ACC112 (cell line): ENCODE results near the gene MACROD2.
"Not testable (repeated sequence)": the region's sequence is repeated elsewhere in the genome, so short reads cannot be mapped to it uniquely, and the experiment has no call there.

Experiments used
- H2AFZ ChIP-seq: fragments of 200-600 bp; sonication (generic); one replicate; pipeline ENCODE4 v1.6.0; 2017; ENCODE audit warnings: antibody characterized with exemption, low read length; ENCODE audit not compliant: unreplicated experiment
- H3K27ac ChIP-seq: fragments of 200-600 bp; sonication (generic); 2 replicates; pipeline ENCODE4 v1.5.1; 2014; ENCODE audit warnings: low read depth, mild to moderate bottlenecking, antibody characterized with exemption, low read length, moderate library complexity
- H3K27me3 ChIP-seq: fragments of 200-600 bp; sonication (generic); 2 replicates; pipeline ENCODE4 v1.6.1; 2014; ENCODE audit warnings: mild to moderate bottlenecking, antibody characterized with exemption, low read length, moderate library complexity, mixed read lengths; ENCODE audit not compliant: insufficient read depth
- H3K36me3 ChIP-seq: fragments of 200-600 bp; sonication (generic); 2 replicates; pipeline ENCODE4 v1.6.1; 2016; ENCODE audit warnings: mild to moderate bottlenecking, antibody characterized with exemption, low read length, moderate library complexity, mixed read lengths; ENCODE audit not compliant: insufficient read depth
- H3K4me1 ChIP-seq: fragments of 200-600 bp; sonication (generic); one replicate; pipeline ENCODE4 v1.6.1; 2016; ENCODE audit warnings: low read length, mixed read lengths; ENCODE audit not compliant: insufficient read depth, unreplicated experiment, control insufficient read depth
- H3K4me3 ChIP-seq: fragments of 200-600 bp; sonication (generic); 2 replicates; pipeline ENCODE4 v1.5.1; 2014; ENCODE audit warnings: mild to moderate bottlenecking, low read depth, low read length
- H3K79me2 ChIP-seq: fragments of 200-600 bp; sonication (generic); one replicate; pipeline ENCODE4 v1.6.0; 2016; ENCODE audit warnings: low read length; ENCODE audit not compliant: control insufficient read depth, unreplicated experiment, insufficient read depth

Gene MACROD2

DNA sequence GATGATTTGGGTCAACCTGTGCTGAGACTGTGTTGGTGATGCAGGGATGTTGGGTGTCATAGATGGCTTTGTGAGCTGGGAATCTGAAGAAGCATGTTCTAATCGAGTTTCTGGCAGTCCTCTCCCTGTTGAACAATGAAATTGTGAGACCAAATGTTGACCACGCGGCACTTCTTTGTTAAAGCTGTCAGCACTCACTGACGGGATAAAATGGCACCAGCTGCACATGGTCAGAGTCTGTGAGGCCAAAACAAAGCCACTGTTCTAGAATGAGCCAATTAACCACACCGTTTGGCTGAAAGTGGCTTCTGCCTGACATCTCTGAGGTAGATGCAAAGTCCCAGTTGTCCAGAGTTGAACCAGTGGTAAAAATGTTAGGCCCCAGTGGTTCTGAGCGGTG, 2015.7 kb downstream of the MACROD2 start:
- Histone ChIP-seq H3K36me3 (no peaks in the 10 kb centered on the region), H3K4me3 (no peak overlapping the region), H3K79me2 (no peaks in the 10 kb centered on the region), H3K27ac (no peak overlapping the region), H3K4me1 (no peaks in the 10 kb centered on the region), H3K27me3 (no peaks in the 10 kb centered on the region), H2AFZ (no peak overlapping the region)

DNA sequence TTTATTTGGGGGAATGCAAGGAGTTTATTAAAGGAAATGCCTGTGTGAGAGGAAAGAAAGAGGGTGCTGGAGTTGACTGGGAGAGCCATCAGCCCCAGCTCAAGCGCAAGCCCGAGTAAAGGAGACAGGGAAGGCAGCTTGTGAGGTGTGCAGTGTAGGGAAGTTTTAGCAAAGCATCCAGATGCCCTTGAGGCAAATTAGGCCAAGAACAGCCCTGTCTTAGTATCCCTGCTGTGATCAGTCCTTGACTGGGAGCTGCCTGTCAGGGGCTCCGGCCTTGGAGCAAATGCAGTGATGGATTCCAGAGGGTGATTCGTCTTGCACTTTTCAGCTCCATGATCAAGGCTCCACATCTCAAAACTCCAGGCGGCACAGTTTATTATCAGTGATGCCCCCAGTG, 2016.2 kb downstream of the MACROD2 start:
- H3K36me3 ChIP-seq = no peaks in the 10 kb centered on the region
- H2AFZ ChIP-seq = no peak overlapping the region
- no peaks in the 10 kb centered on the region for H3K79me2 ChIP-seq
- no peak overlapping the region for H3K4me3 ChIP-seq
- no peak overlapping the region for H3K27ac ChIP-seq
- no peaks in the 10 kb centered on the region for H3K4me1 ChIP-seq
- no peaks in the 10 kb centered on the region for H3K27me3 ChIP-seq

DNA sequence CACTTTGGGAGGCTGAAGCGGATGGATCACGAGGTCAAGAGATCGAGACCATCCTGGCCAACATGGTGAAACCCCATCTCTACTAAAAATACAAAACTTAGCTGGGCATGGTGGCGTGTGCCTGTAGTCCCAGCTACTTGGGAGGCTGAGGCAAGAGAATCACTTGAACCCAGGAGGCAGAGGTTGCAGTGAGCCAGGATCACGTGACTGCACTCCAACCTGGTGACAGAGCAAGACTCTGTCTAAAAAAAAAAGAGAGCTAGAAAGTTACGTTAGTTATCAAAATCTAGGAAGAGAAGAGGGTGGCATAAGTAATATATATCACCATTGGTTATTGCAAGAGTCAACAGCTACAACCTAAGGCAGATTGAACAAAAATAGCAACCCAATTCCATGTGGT, 2017.6 kb downstream of the MACROD2 start:
- H3K27ac ChIP-seq, H3K4me1 ChIP-seq, H3K79me2 ChIP-seq, H3K27me3 ChIP-seq, H3K36me3 ChIP-seq, H3K4me3 ChIP-seq, H2AFZ ChIP-seq: not testable (repeated sequence)

DNA sequence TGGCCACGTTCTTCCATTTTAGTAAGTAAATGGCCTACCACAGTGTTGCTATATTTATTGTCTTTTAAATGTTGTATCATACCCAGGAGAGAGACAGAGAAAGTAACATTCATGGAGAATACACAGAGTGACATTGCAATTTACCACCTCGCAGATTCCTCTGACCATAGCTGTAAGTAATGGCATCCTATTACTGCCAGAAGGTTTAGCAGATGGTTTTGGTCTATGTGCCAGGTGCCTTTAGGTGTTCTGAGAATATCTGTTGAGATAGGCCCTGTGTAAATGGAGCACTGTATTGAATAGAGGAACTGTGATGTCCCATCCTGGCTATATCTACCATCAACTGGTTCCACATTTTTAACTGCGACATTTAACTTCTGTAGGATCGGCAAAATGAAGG, 2018.3 kb downstream of the MACROD2 start:
- Histone ChIP-seq H3K27me3 (no peaks in the 10 kb centered on the region), H3K4me3 (no peak overlapping the region), H3K79me2 (no peaks in the 10 kb centered on the region), H3K4me1 (no peaks in the 10 kb centered on the region), H3K36me3 (no peaks in the 10 kb centered on the region), H2AFZ (no peak overlapping the region), H3K27ac (no peak overlapping the region)

DNA sequence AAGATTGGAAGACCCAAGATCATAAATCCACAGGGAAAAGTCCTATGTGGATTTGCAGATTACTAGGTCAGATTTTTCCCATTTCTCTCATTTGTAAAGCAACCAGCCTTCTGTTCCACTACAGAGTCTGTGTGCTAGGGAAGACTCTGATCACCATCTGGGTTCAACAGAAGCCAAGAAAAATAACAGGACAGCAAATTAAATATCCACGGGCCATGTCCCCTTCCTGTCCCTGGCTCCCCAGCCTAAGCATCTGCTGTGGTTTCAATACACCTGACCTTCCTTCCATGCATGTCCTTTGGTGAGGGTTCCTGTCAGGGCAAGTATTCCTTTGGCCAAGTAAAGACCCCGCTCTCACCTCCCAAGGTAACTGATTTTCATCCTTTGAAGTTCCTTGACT, 2019.1 kb downstream of the MACROD2 start:
- Histone ChIP-seq H2AFZ (no peak overlapping the region), H3K79me2 (no peaks in the 10 kb centered on the region), H3K27me3 (no peaks in the 10 kb centered on the region), H3K27ac (no peak overlapping the region), H3K36me3 (no peaks in the 10 kb centered on the region), H3K4me3 (no peak overlapping the region), H3K4me1 (no peaks in the 10 kb centered on the region)

DNA sequence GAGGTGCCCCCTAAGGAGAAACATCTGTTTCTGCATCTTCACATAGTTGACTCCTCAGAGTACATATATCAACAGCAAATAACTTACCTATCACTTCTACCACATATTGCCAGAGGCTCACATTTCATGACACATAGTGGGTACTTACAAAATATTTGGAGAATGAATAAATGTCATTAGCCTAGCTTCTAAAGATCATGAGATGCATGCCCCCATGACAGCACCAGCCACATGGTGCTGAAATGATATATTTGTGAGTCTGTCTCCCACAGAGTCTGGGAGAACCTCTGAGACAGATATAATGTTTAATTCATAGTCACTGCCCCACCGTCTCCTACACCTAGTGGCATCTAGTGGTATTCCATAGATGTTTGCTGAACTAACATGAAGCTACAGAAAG, 2022.3 kb downstream of the MACROD2 start:
- Histone ChIP-seq H3K27me3 (no peaks in the 10 kb centered on the region), H3K4me1 (no peaks in the 10 kb centered on the region), H3K36me3 (no peaks in the 10 kb centered on the region), H3K4me3 (no peak overlapping the region), H3K79me2 (no peaks in the 10 kb centered on the region), H3K27ac (no peak overlapping the region), H2AFZ (no peak overlapping the region)

DNA sequence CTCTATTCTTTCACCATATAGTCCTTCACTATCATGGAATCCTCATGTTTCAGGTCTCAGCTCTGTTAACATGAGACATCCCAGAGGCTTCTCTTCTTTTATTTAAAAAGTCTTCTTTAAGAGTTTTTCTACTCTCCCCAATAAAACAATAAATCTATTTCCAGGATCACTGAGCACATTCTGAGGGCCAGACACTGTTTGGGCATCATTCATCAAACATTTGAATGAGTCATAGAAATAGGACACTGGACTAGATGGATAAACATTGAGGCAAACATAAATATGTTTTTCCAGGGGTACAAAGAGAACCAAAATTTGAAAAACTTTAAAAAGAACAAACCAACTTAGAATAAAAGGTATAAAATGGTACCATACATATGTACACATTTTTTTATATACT, 2023.6 kb downstream of the MACROD2 start:
- Histone ChIP-seq H3K27me3 (no peaks in the 10 kb centered on the region), H3K36me3 (no peaks in the 10 kb centered on the region), H3K4me1 (no peaks in the 10 kb centered on the region), H3K27ac (no peak overlapping the region), H3K4me3 (no peak overlapping the region), H3K79me2 (no peaks in the 10 kb centered on the region), H2AFZ (no peak overlapping the region)

DNA sequence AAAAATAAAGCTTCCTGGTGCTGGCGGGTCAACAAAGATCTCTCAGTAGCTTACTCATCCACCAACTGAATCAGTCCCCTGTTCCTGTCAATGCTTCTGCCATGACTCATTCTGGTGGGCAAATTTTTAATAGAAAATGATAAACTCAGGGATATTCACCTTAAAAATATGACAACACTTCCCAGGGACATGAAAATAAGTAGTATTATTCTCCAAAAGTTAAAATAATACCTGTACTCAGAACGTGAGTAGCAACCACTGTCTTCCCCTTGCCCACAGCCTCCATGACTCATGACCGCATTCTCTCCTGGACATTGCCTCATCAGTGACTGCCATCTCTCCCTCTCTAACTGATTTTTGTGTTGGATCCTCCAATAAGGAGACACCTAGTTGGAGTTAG, 2025.7 kb downstream of the MACROD2 start:
- H3K4me1 ChIP-seq = no peaks in the 10 kb centered on the region
- no peak overlapping the region for H3K27ac ChIP-seq
- H3K79me2 ChIP-seq = no peaks in the 10 kb centered on the region
- no peaks in the 10 kb centered on the region for H3K27me3 ChIP-seq
- no peak overlapping the region for H3K4me3 ChIP-seq
- no peaks in the 10 kb centered on the region for H3K36me3 ChIP-seq
- no peak overlapping the region for H2AFZ ChIP-seq

DNA sequence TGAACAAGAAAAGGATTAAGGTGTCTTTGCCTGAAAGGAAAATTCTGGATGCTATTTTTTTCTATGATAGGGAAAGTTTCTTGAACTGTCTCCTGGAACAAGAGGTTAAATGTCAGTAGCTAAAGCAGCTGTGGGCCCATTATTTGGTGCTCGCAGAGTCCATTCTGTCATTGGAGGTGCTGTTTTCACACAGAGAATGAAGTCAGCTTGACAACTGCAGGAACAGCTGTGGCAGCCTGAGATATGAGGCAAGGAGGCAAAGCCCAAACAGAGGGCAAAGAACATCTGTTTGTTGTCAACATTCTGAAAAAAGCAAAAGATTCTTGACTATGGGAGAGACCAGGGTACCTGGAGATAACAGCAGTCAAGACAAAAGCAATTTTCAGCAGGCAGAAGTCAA, 2029.8 kb downstream of the MACROD2 start:
- no peaks in the 10 kb centered on the region for H3K4me1 ChIP-seq
- no peak overlapping the region for H2AFZ ChIP-seq
- no peaks in the 10 kb centered on the region for H3K36me3 ChIP-seq
- peaks cover 4% of the 10 kb centered on the region; the same call in 1 of the 2 replicates for H3K27me3 ChIP-seq
- no peaks in the 10 kb centered on the region for H3K79me2 ChIP-seq
- H3K27ac ChIP-seq = no peak overlapping the region
- no peak overlapping the region for H3K4me3 ChIP-seq

DNA sequence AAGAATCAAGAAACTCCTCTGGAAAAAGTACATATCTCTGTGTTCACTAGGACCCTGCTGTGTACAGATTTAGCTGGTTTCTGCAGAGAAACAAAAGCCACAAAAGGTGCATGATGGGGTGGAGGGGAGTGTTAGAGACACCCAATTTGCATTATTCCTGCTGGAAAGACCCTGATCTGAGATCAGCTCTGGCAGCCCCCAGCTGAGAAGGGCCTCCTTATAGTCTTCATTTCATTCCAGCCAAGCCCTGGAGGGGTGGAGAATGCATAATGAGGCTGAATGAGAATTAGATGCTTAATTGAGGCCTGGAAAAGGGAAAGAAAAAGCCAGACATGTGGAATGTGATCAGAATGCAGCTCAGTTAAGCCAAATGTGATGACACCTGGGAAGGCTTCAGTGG, 2032.4 kb downstream of the MACROD2 start:
- Histone ChIP-seq H2AFZ (no peak overlapping the region), H3K27me3 (peaks cover 4% of the 10 kb centered on the region; the same call in 1 of the 2 replicates), H3K36me3 (no peaks in the 10 kb centered on the region), H3K27ac (no peak overlapping the region), H3K4me1 (no peaks in the 10 kb centered on the region), H3K4me3 (no peak overlapping the region), H3K79me2 (no peaks in the 10 kb centered on the region)

DNA sequence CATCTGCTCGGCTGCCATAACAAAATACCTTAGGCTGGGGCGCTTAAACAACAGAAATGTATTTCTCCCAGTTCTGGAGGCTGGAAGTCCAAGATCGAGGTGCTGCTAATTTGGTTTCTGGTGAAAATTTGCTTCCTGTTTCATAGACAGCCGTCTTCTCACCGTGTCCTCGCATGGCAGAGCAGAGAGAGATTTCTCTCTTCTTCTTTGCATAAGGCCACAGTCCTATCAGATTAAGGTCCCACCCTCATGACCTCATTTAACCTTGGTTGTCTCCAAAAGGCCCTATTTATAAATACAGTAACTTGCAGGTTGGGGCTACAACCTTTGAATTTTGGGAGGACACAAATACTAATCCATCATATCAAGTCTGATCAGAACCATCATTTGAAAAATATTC, 2033.6 kb downstream of the MACROD2 start:
- Histone ChIP-seq H3K27me3 (peaks cover 4% of the 10 kb centered on the region; the same call in 1 of the 2 replicates), H3K79me2 (no peaks in the 10 kb centered on the region), H3K4me3 (no peak overlapping the region), H3K36me3 (no peaks in the 10 kb centered on the region), H3K4me1 (no peaks in the 10 kb centered on the region), H2AFZ (no peak overlapping the region), H3K27ac (no peak overlapping the region)
